HEK293T (cell line): Measurements from ENCODE around the gene FGF3.

Experiments used
- CTCF ChIA-PET: fragments of 350-600 bp; formaldehyde crosslinking; extraction: SDS; loops from one replicate; lab custom pipeline; 2021; ENCODE audit warnings: antibody characterized with exemption, inconsistent platforms; lab: Yijun Ruan, JAX
- POLR2A ChIA-PET: fragments of 350-600 bp; formaldehyde crosslinking; extraction: SDS; loops from one replicate; lab custom pipeline; 2020; ENCODE audit warnings: antibody characterized with exemption, inconsistent platforms; lab: Yijun Ruan, JAX
- DNase-seq: peaks from one replicate; pipeline ENCODE4 v3.0.0; 2012; ENCODE audit warnings: mixed read lengths; ENCODE audit errors: extremely low spot score
- ARNT ChIP-seq: fragments of 450-650 bp; IDR thresholded peaks from 2 replicates; pipeline ENCODE4 v1.6.1; 2017; ENCODE audit warnings: mild to moderate bottlenecking
- BHLHE40 ChIP-seq: fragments of 450-650 bp; IDR thresholded peaks from 2 replicates; pipeline ENCODE4 v1.6.1; 2016; ENCODE audit warnings: mild to moderate bottlenecking, moderate library complexity, borderline replicate concordance
- CTBP1 ChIP-seq: fragments of 450-650 bp; IDR thresholded peaks from 2 replicates; pipeline ENCODE4 v1.6.1; 2016; ENCODE audit warnings: borderline replicate concordance
- ELF4 ChIP-seq: fragments of 450-650 bp; IDR thresholded peaks from 2 replicates; pipeline ENCODE4 v1.6.1; 2017; ENCODE audit warnings: antibody characterized with exemption
- FOXA1 ChIP-seq: fragments of 450-650 bp; IDR thresholded peaks from 2 replicates; pipeline ENCODE4 v1.6.1; 2016; ENCODE audit warnings: mild to moderate bottlenecking
- FOXK2 ChIP-seq: fragments of 450-650 bp; IDR thresholded peaks from 2 replicates; pipeline ENCODE4 v1.6.1; 2016; ENCODE audit warnings: mild to moderate bottlenecking
- FOXM1 ChIP-seq: fragments of 450-650 bp; IDR thresholded peaks from 2 replicates; pipeline ENCODE4 v1.6.1; 2017; ENCODE audit warnings: mild to moderate bottlenecking, borderline replicate concordance
- HDGF ChIP-seq: fragments of 450-650 bp; IDR thresholded peaks from 2 replicates; pipeline ENCODE4 v1.6.1; 2017; ENCODE audit warnings: antibody characterized with exemption, borderline replicate concordance
- L3MBTL2 ChIP-seq: fragments of 450-650 bp; conservative IDR thresholded peaks from 2 replicates; pipeline ENCODE4 v1.6.1; 2016; ENCODE audit warnings: mild to moderate bottlenecking
- LEF1 ChIP-seq: fragments of 450-650 bp; IDR thresholded peaks from 2 replicates; pipeline ENCODE4 v1.6.1; 2017; ENCODE audit warnings: mild to moderate bottlenecking, borderline replicate concordance
- NFRKB ChIP-seq: fragments of 450-650 bp; IDR thresholded peaks from 2 replicates; pipeline ENCODE4 v1.6.1; 2016; ENCODE audit warnings: mild to moderate bottlenecking, moderate library complexity
- SP1 ChIP-seq: fragments of 450-650 bp; IDR thresholded peaks from 2 replicates; pipeline ENCODE4 v1.6.1; 2017
- SUZ12 ChIP-seq: fragments of 450-650 bp; IDR thresholded peaks from 2 replicates; pipeline ENCODE4 v1.6.1; 2016; ENCODE audit warnings: mild to moderate bottlenecking
- TARDBP ChIP-seq: fragments of 450-650 bp; IDR thresholded peaks from 2 replicates; pipeline ENCODE4 v1.6.1; 2016
- ZNF384 ChIP-seq: fragments of 450-650 bp; IDR thresholded peaks from 2 replicates; pipeline ENCODE4 v1.6.1; 2016
- TF ChIP-seq, protein P1 (sequence below): fragments of 450-650 bp; IDR thresholded peaks from 2 replicates; pipeline ENCODE4 v1.6.1; 2016

The FGF3 gene

DNA sequence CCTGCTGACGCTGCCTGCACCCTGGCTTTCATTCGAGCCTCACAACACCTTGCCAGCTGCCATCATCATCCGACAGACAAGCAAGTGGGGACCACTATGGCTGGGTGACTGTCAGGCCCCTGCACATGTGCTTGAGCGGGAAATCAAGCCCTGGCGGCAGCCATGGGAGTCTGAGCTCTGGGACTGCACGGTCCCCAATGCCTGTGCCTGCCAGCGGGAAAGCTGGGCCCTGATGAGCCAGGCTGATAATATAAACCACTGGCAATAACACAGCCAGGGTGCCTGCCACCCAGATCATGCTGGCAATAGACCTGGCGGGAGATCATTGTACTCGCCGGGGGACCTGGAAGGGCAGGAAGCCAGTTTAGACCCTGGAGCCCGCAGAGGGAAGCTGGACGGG lies 2.5 kb downstream of the FGF3 start:
- ChIA-PET POLR2A (no interaction called here), CTCF (no interaction called here)
- TF ChIP-seq LEF1, result no peak
- TF ChIP-seq FOXK2, result no peak
- TF ChIP-seq NFRKB, result no peak
- TF ChIP-seq BHLHE40, result no peak
- TF ChIP-seq CTBP1, result no peak
- TF ChIP-seq TARDBP, result no peak
- no peak for TF ChIP-seq L3MBTL2
- no peak for TF ChIP-seq FOXA1
- TF ChIP-seq SP1, result no peak
- no peak for TF ChIP-seq ZNF384
- no peak for TF ChIP-seq ELF4
- TF ChIP-seq HDGF, result no peak
- TF ChIP-seq SUZ12, result no peak
- TF ChIP-seq FOXM1, result no peak
- TF ChIP-seq, protein P1, sequence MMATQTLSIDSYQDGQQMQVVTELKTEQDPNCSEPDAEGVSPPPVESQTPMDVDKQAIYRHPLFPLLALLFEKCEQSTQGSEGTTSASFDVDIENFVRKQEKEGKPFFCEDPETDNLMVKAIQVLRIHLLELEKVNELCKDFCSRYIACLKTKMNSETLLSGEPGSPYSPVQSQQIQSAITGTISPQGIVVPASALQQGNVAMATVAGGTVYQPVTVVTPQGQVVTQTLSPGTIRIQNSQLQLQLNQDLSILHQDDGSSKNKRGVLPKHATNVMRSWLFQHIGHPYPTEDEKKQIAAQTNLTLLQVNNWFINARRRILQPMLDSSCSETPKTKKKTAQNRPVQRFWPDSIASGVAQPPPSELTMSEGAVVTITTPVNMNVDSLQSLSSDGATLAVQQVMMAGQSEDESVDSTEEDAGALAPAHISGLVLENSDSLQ, result no peak
- DNase-seq, result no peak

DNA sequence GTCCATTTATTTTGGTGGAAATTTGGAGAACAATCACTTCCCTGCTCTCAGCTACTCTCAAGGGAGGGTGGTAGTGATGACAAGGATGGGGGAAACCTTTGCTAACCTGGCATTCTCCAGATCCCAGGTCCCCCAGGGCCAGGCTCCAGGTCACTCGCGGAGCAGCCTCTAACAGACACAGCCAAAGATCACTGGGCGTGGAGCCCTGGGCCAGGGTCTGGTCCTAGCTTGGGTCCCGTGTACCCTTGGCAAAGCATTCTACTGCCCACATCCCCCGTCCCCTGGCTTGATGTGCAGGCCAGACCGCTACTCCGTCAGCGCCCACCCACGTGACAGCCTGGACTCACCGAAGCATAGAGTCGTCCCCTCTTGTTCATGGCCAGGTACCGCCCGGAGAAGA lies 3.2 kb downstream of the FGF3 start:
- no peak for DNase-seq
- ChIA-PET CTCF (no interaction called here), POLR2A (no interaction called here)
- TF ChIP-seq HDGF (no peak), FOXK2 (no peak), FOXM1 (no peak), CTBP1 (no peak), LEF1 (no peak), ARNT (no peak), SP1 (no peak), ZNF384 (no peak), SUZ12 (no peak), NFRKB (no peak), L3MBTL2 (no peak), ELF4 (no peak), BHLHE40 (no peak), FOXA1 (no peak)
- TF ChIP-seq, protein P1, result no peak

DNA sequence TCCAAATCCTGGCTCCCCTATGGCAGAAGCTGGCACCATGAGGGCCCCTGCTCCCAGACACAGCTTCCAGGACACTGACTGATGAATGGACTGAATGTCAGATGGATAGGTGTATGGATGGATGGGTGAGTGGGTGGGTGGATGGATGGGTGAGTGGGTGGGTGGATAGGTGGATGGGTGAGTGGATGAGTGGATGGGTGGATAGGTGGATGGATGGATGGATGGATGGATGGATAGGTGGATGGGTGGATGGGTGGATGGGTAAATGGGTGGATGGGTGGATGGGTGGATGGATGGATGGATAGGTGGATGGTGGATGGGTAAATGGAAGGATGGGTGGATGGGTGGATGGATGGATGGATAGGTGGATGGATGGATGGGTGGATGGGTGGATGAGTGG lies 4.3 kb downstream of the FGF3 start:
- no peak for DNase-seq
- ChIA-PET CTCF (no interaction called here), POLR2A (no interaction called here)
- TF ChIP-seq HDGF (no peak), BHLHE40 (no peak), TARDBP (no peak), SUZ12 (no peak), ARNT (no peak), FOXK2 (no peak), ZNF384 (no peak)
- TF ChIP-seq, protein P1, result no peak

DNA sequence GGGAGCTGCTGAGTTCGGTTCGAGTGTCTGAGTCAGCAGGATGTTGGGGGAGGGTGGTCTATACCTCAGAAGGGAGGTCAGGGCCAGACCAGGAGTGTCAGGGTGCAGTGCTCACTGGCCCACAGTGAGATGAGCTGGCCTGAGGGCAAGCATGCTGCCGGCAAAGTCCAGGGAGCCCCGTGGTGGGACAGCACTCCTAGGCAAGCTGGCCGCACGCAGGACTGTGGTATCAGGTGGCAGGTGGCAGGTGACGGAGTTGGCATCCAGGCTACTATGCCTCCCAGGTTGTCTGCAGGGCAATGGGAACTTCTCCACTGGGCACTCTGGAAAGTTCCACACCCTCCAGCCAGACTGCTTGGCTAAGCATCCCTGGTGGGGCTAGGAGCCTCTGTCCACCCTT lies 4.8 kb downstream of the FGF3 start:
- TF ChIP-seq LEF1 (no peak), ZNF384 (no peak), FOXM1 (no peak), HDGF (no peak)
- POLR2A ChIA-PET, result no interaction called here
- no peak for DNase-seq
- CTCF ChIA-PET, result no interaction called here

DNA sequence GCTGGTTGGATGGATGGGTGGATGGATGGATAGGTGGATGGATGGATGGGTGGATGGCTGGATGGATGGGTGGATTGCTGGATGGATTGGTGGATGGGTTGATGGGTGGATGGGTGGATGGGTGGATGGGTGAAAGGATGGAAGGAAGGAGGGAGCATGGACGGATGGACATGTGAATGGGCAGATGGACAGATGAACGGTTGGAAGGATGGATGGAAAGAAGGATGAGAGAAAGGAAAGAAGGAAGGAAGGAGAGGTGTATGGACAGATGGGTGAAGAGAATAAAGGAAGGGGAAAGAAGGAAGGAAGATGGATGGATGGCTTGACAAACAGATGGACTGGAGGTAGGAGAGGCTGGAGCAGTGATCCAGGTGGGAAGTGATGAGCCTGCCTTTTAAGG lies 5.4 kb downstream of the FGF3 start:
- ChIA-PET CTCF (no interaction called here), POLR2A (no interaction called here)
- DNase-seq, result no peak
- TF ChIP-seq ZNF384 (no peak), ELF4 (no peak), SUZ12 (no peak), FOXA1 (no peak), CTBP1 (no peak)

DNA sequence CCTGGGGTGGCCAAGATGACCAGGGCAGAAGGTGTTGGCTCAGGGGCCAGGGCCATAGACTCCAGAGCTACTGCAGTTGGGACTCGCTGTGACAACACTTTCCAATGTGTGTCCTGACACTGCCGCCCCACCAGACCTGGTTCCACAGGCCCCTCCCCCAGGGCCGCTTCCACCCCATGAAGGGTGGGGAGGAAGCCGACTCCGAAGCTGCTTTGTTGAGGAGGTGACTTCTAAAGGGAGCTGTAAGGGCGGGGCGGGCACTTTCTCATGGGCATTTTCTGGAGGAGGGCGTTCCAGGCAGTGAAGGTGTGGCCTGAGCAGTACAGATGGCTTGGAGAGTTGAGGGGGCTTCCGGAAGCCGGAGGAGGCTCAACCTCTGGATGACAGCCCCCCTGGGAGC lies 6.3 kb downstream of the FGF3 start:
- ChIA-PET POLR2A (no interaction called here), CTCF (no interaction called here)

More for the DNA sequence above, 6.3 kb downstream of the FGF3 start:
- TF ChIP-seq NFRKB (no peak), SUZ12 (no peak), CTBP1 (no peak), ARNT (no peak), L3MBTL2 (no peak), LEF1 (no peak), TARDBP (no peak), ELF4 (no peak), ZNF384 (no peak), HDGF (no peak), FOXA1 (no peak), BHLHE40 (no peak), FOXM1 (no peak)
- TF ChIP-seq, protein P1, result no peak
- DNase-seq, result no peak
